HAP-1 (cell line): ENCODE measurements around the gene FAT1.

Source experiments
- DNase-seq, 2 experiments: peaks; one replicate each; pipeline ENCODE4 v3.0.0-alpha.2; 2016 to 2020; ENCODE audit warnings: low spot score in 2 of 2
- H3K27me3 ChIP-seq: fragments of 250-450 bp; sonication (Bioruptor Pico); 2 replicates; pipeline ENCODE4 v1.5.1; 2020; ENCODE audit warnings: low read depth, mild to moderate bottlenecking, moderate library complexity
- H3K36me3 ChIP-seq: fragments of 250-450 bp; sonication (Bioruptor Pico); replicated peaks from 2 replicates; pipeline ENCODE4 v1.5.1; 2020; ENCODE audit warnings: mild to moderate bottlenecking
- H3K4me1 ChIP-seq: fragments of 250-450 bp; sonication (Bioruptor Pico); 2 replicates; pipeline ENCODE4 v1.5.1; 2020; ENCODE audit warnings: mild to moderate bottlenecking
- H3K4me3 ChIP-seq: fragments of 250-450 bp; sonication (Bioruptor Pico); 2 replicates; pipeline ENCODE4 v1.5.1; 2020; ENCODE audit warnings: mild to moderate bottlenecking, moderate library complexity
- H3K9me3 ChIP-seq: fragments of 250-450 bp; sonication (Bioruptor Pico); 2 replicates; pipeline ENCODE4 v1.5.1; 2020; ENCODE audit warnings: mild to moderate bottlenecking, moderate library complexity
- in situ Hi-C: fragments of 300-500 bp; cut with MboI; formaldehyde crosslinking; loops from 3 replicates; pipeline ENCODE4 v1.14.3; 2020; ENCODE audit warnings: low sequenced_read_pairs, inconsistent platforms, mixed read lengths

FAT1 gene

GRCh38 chr4:186739802-186740434 lies 16.3 kb upstream of the FAT1 start:
- no peaks in the 10 kb centered on the region for H3K9me3 ChIP-seq
- H3K4me3 ChIP-seq = no peak overlapping the region
- no peaks in the 10 kb centered on the region; the same call in 1 of the 2 replicates for H3K4me1 ChIP-seq
- DNase-seq = no peak
- in situ Hi-C loops = loop anchor here (25.0 kb wide), 1 partner anchor 322 kb away; no protein-coding TSS in a partner anchor
- H3K36me3 ChIP-seq = no peaks in the 10 kb centered on the region
- H3K27me3 ChIP-seq = no peaks in the 10 kb centered on the region

- Histone ChIP-seq H3K36me3 (no peaks in the 10 kb centered on the region), H3K4me1 (no peaks in the 10 kb centered on the region; the same call in 1 of the 2 replicates), H3K27me3 (no peaks in the 10 kb centered on the region), H3K9me3 (no peaks in the 10 kb centered on the region), H3K4me3 (no peak overlapping the region)
- in situ Hi-C loops = loop anchor here (25.0 kb wide), 1 partner anchor 323 kb away; no protein-coding TSS in a partner anchor
- DNase-seq = no peak
Observed at GRCh38 chr4:186739317-186739716, 15.7 kb upstream of the FAT1 start.

DNA sequence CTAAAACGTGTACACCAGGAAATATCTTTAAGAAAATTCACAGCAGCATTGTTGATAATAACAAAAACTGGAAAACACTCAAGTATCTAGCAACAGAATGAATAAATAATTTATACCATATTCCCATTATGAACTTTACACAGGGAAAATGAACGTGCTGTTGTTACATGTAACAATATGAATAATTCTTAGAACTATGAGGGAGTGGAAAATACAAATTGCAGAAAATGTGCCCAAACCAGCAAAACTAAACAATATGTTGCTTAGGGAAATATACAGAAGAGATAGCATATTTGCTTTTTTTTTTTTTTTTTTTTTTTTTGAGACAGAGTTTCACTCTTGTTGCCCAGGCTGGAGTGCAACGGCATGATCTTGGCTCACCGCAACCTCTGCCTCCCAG lies 14.8 kb upstream of the FAT1 start:
- no peak for DNase-seq
- H3K9me3 ChIP-seq = no peaks in the 10 kb centered on the region
- H3K4me3 ChIP-seq = no peak overlapping the region
- in situ Hi-C loops = loop anchor here (25.0 kb wide), 1 partner anchor 324 kb away; no protein-coding TSS in a partner anchor
- no peaks in the 10 kb centered on the region for H3K27me3 ChIP-seq
- peaks cover 5% of the 10 kb centered on the region for H3K4me1 ChIP-seq
- H3K36me3 ChIP-seq = no peaks in the 10 kb centered on the region

GRCh38 chr4:186737427-186737826 lies 13.8 kb upstream of the FAT1 start:
- Histone ChIP-seq H3K36me3 (no peaks in the 10 kb centered on the region), H3K4me1 (peaks cover 10% of the 10 kb centered on the region), H3K4me3 (no peak overlapping the region), H3K9me3 (no peaks in the 10 kb centered on the region), H3K27me3 (no peaks in the 10 kb centered on the region)
- DNase-seq = no peak
- in situ Hi-C loops = loop anchor here (25.0 kb wide), 1 partner anchor 325 kb away; no protein-coding TSS in a partner anchor

DNA sequence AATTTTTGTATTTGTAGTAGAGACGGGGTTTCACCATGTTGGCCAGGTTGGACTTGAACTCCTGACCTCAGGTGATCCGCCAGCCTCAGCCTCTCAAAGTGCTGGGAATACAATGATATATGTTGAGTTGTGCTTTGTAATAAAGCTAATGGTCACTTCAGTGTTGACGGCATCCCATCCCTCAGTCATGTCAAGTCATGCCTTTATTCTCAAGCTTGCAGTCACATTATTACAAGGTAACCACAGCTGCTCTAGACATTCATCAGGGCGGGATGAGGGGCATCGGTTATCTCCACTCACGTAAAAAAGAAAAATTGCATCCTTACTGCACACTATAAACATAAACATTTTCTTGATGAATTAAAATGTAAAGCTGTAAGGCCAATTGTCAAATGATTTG lies 12.8 kb upstream of the FAT1 start:
- Histone ChIP-seq H3K4me3 (no peak overlapping the region), H3K4me1 (peaks cover 14% of the 10 kb centered on the region), H3K27me3 (no peaks in the 10 kb centered on the region), H3K9me3 (no peaks in the 10 kb centered on the region), H3K36me3 (no peaks in the 10 kb centered on the region)
- DNase-seq = no peak
- in situ Hi-C loops = loop anchor here (25.0 kb wide), 1 partner anchor 326 kb away; no protein-coding TSS in a partner anchor

GRCh38 chr4:186734251-186734650 lies 10.6 kb upstream of the FAT1 start:
- no peak for DNase-seq
- in situ Hi-C loops = loop anchor here (25.0 kb wide), 1 partner anchor 328 kb away; no protein-coding TSS in a partner anchor
- H3K36me3 ChIP-seq = no peaks in the 10 kb centered on the region
- peaks cover 19% of the 10 kb centered on the region for H3K4me1 ChIP-seq
- H3K9me3 ChIP-seq = no peaks in the 10 kb centered on the region
- no peak overlapping the region for H3K4me3 ChIP-seq
- H3K27me3 ChIP-seq = no peaks in the 10 kb centered on the region

DNA sequence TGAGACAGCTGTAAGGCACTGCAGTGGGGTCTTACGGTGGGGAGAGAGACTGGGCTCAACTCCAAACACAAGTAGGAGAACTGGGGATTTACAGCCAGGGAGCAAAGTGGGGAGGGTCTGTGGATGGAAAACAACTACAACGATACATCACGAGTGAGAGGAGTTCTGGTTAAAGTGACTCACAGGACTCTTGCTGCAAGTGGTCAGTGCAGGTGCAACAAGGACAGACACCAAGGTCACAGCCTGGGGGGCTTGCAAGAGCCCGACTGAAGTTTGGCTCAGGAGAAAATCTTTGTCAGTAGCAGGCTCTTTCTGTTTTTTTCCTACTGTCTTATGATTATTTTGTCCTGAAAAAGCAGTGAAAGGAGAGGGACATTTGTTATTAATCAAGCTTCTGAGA lies 10.1 kb upstream of the FAT1 start:
- H3K36me3 ChIP-seq = no peaks in the 10 kb centered on the region
- no peaks in the 10 kb centered on the region for H3K27me3 ChIP-seq
- DNase-seq = no peak
- in situ Hi-C loops = loop anchor here (25.0 kb wide), 1 partner anchor 329 kb away; no protein-coding TSS in a partner anchor
- H3K4me3 ChIP-seq = no peak overlapping the region
- H3K4me1 ChIP-seq = peaks cover 19% of the 10 kb centered on the region
- H3K9me3 ChIP-seq = no peaks in the 10 kb centered on the region

DNA sequence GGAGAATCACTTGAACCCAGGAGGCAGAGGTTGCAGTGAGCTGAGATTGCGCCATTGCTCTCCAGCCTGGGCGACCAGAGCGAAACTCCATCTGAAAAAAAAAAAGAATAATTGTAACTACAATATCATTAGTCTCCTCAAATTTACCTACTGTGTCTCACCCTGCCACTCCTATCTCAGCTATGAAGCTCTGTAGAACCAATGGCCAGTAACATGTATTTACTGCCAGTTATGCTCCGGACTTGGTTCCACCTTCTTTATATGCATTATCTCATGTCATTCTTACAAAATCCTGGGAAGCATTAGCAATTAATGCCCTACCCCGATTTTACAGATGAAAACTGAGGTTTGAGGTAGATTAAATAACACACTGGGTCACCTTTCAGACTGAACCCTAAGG lies 7.0 kb upstream of the FAT1 start:
- Histone ChIP-seq H3K4me3 (no peak overlapping the region), H3K9me3 (no peaks in the 10 kb centered on the region), H3K27me3 (no peaks in the 10 kb centered on the region), H3K4me1 (peaks cover 19% of the 10 kb centered on the region), H3K36me3 (no peaks in the 10 kb centered on the region)
- in situ Hi-C loops = loop anchor here (25.0 kb wide), 1 partner anchor 332 kb away; no protein-coding TSS in a partner anchor
- DNase-seq = no peak

GRCh38 chr4:186729856-186730255 lies 6.2 kb upstream of the FAT1 start:
- in situ Hi-C loops = loop anchor here (25.0 kb wide), 1 partner anchor 332 kb away; no protein-coding TSS in a partner anchor
- no peak overlapping the region for H3K4me3 ChIP-seq
- peaks cover 19% of the 10 kb centered on the region for H3K4me1 ChIP-seq
- no peaks in the 10 kb centered on the region for H3K36me3 ChIP-seq
- no peaks in the 10 kb centered on the region for H3K9me3 ChIP-seq
- no peaks in the 10 kb centered on the region for H3K27me3 ChIP-seq
- DNase-seq = no peak

- Histone ChIP-seq H3K4me1 (peaks cover 14% of the 10 kb centered on the region), H3K36me3 (no peaks in the 10 kb centered on the region), H3K4me3 (no peak overlapping the region), H3K27me3 (no peaks in the 10 kb centered on the region), H3K9me3 (no peaks in the 10 kb centered on the region)
- no peak for DNase-seq
- in situ Hi-C loops = loop anchor here (25.0 kb wide), 1 partner anchor 334 kb away; no protein-coding TSS in a partner anchor
Observed at GRCh38 chr4:186728631-186729271, 5.1 kb upstream of the FAT1 start.

GRCh38 chr4:186727977-186728519 lies 4.4 kb upstream of the FAT1 start:
- in situ Hi-C loops = loop anchor here (25.0 kb wide), 1 partner anchor 334 kb away; no protein-coding TSS in a partner anchor
- H3K36me3 ChIP-seq = no peaks in the 10 kb centered on the region
- H3K9me3 ChIP-seq = no peaks in the 10 kb centered on the region
- H3K27me3 ChIP-seq = no peaks in the 10 kb centered on the region
- DNase-seq = peak in 1 of 2 experiments; percentile 44
- H3K4me3 ChIP-seq = no peak overlapping the region
- H3K4me1 ChIP-seq = peaks cover 13% of the 10 kb centered on the region

DNA sequence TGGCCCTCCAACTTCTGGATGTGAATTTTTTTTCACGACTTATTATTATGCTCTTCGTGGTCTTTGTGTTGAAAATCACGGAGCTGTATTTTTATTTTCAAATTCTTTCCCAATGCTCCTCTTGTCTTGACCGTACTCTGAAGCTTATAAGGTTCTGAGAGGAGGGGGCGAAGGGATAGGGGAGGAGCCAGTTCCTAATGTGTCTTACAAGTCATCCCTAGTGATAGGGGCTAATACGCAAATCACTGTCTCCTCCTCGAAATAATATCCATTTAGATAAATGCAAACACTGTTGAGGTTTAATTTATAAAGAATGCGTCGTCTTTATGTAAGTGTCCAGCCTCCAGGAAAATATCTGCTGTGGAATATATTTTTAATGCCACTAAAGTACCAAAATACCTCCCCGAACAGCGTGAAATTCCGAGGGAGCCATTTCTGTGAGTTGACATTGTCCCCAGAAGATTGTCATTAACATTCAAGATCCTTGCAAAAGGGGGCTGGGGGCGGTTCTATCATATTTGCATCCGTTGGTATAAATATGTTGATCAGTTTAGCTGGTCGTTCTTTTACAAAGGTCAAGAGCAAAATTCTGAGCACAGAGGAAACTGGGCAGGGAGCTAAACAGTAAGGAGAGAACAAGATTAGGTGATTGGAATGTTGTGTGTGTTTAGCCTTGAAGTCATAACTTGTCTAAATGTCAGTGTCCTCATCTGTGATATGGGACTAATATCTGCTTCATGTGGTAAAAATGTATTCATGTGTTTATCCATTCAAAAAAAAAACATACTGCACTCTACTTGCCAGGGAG lies 3.7 kb upstream of the FAT1 start:
- in situ Hi-C loops = loop anchor here (25.0 kb wide), 1 partner anchor 335 kb away; no protein-coding TSS in a partner anchor
- peaks cover 9% of the 10 kb centered on the region; the same call in 1 of the 2 replicates for H3K4me1 ChIP-seq

More for the DNA sequence above, 3.7 kb upstream of the FAT1 start:
- H3K36me3 ChIP-seq = no peaks in the 10 kb centered on the region
- peak overlapping the region; percentile 63 for H3K4me3 ChIP-seq
- peak in 1 of 2 experiments; percentile 17 for DNase-seq
- H3K9me3 ChIP-seq = no peaks in the 10 kb centered on the region
- H3K27me3 ChIP-seq = no peaks in the 10 kb centered on the region
